CD14-positive monocyte (primary cell): ENCODE measurements around the gene MAPK1. TPM values are rescaled to one million over a fixed set of nuclear protein-coding genes. Genes with fewer than 3 reads are reported as not detected.

Experiments
- DNase-seq, 3 donors: peaks; one replicate each; pipeline ENCODE4 v3.0.0-alpha.2; 2011 to 2022
- H2AFZ ChIP-seq: 2 replicates; pipeline ENCODE4 v1.6.0; 2012; ENCODE audit warnings: mild to moderate bottlenecking, low read depth, low read length, inconsistent platforms; ENCODE audit not compliant: insufficient read depth, poor library complexity, severe bottlenecking
- H3K27ac ChIP-seq, 2 donors: 1 replicate in 1 of 2; 2 replicates in 1 of 2; pipeline ENCODE4 v1.5.1; 2012 to 2013; ENCODE audit warnings: low read length in 2 of 2, control low read depth in 1 of 2, inconsistent platforms in 1 of 2, low read depth in 1 of 2, mild to moderate bottlenecking in 1 of 2
- H3K27me3 ChIP-seq, 2 donors: one replicate each; pipeline versions ENCODE4 v1.6.0 to v1.6.1; 2011 to 2013; ENCODE audit warnings: low read length in 2 of 2; ENCODE audit not compliant: control insufficient read depth in 2 of 2, insufficient read depth in 2 of 2
- H3K36me3 ChIP-seq, 2 donors: replicated peaks in 1 of 2; 1 replicate in 1 of 2; 2 replicates in 1 of 2; pipeline versions ENCODE4 v1.5.1 to v1.6.1; 2012 to 2013; ENCODE audit warnings: low read length in 2 of 2, control low read depth in 1 of 2, inconsistent platforms in 1 of 2, mild to moderate bottlenecking in 1 of 2; ENCODE audit not compliant: insufficient read depth in 2 of 2, control insufficient read depth in 1 of 2
- H3K4me1 ChIP-seq, 2 donors: 1 replicate in 1 of 2; 2 replicates in 1 of 2; pipeline versions ENCODE4 v1.5.1 to v1.6.1; 2012 to 2013; ENCODE audit warnings: low read length in 2 of 2, control low read depth in 1 of 2, inconsistent platforms in 1 of 2, mild to moderate bottlenecking in 1 of 2, moderate library complexity in 1 of 2; ENCODE audit not compliant: insufficient read depth in 2 of 2, control insufficient read depth in 1 of 2
- H3K4me2 ChIP-seq: replicated peaks from 2 replicates; pipeline ENCODE3; 2012; ENCODE audit warnings: low read length, moderate library complexity, mild to moderate bottlenecking; ENCODE audit not compliant: poor library complexity, severe bottlenecking; ENCODE audit errors: extremely low read depth
- H3K4me3 ChIP-seq, 3 experiments: fragments of 200-600 bp in 1 of 3; sonication (generic) in 1 of 3; replicated peaks in 1 of 3; 1 replicate in 2 of 3; 2 replicates in 1 of 3; pipeline ENCODE4 v1.5.1; 2011 to 2013; ENCODE audit warnings: low read length in 3 of 3, mild to moderate bottlenecking in 3 of 3, control low read depth in 2 of 3, low read depth in 2 of 3, inconsistent platforms in 1 of 3, moderate library complexity in 1 of 3
- H3K79me2 ChIP-seq: 2 replicates; pipeline ENCODE4 v1.6.0; 2012; ENCODE audit warnings: mild to moderate bottlenecking, control low read depth, inconsistent platforms, low read length, moderate library complexity; ENCODE audit not compliant: insufficient read depth
- H3K9ac ChIP-seq: 2 replicates; pipeline ENCODE4 v1.6.0; 2017; ENCODE audit warnings: low read length, mild to moderate bottlenecking; ENCODE audit not compliant: insufficient read depth, poor library complexity, severe bottlenecking
- H3K9me3 ChIP-seq, 2 donors: replicated peaks in 1 of 2; 1 replicate in 1 of 2; 2 replicates in 1 of 2; pipeline versions ENCODE4 v1.5.1 to v1.6.1; 2012 to 2013; ENCODE audit warnings: low read length in 2 of 2, control low read depth in 1 of 2; ENCODE audit not compliant: control insufficient read depth in 1 of 2, insufficient read depth in 1 of 2
- H4K20me1 ChIP-seq: 2 replicates; pipeline ENCODE4 v1.6.0; 2012; ENCODE audit warnings: mild to moderate bottlenecking, low read length, control low read depth, moderate library complexity; ENCODE audit not compliant: insufficient read depth
- H3K27ac Mint-ChIP-seq, 7 donors: one replicate each; pipeline ENCODE4 v1.8.0; 2020; ENCODE audit warnings: mild to moderate bottlenecking in 7 of 7, mixed read lengths in 7 of 7, moderate library complexity in 6 of 7, inconsistent platforms in 2 of 7
- H3K27me3 Mint-ChIP-seq, 3 donors: one replicate each; pipeline ENCODE4 v1.8.0; 2021 to 2022; ENCODE audit warnings: low read depth in 3 of 3, mild to moderate bottlenecking in 3 of 3, mixed read lengths in 3 of 3, moderate library complexity in 3 of 3, inconsistent platforms in 1 of 3
- H3K36me3 Mint-ChIP-seq, 2 donors: one replicate each; pipeline ENCODE4 v1.8.0; 2020; ENCODE audit warnings: mixed read lengths in 2 of 2, inconsistent platforms in 1 of 2, mild to moderate bottlenecking in 1 of 2
- H3K4me1 Mint-ChIP-seq: one replicate; pipeline ENCODE4 v1.8.0; 2020; ENCODE audit warnings: mild to moderate bottlenecking, mixed read lengths
- H3K4me3 Mint-ChIP-seq, 2 donors: one replicate each; pipeline ENCODE4 v1.8.0; 2020; ENCODE audit warnings: mild to moderate bottlenecking in 2 of 2, mixed read lengths in 2 of 2, moderate library complexity in 1 of 2
- H3K9me3 Mint-ChIP-seq, 7 donors: one replicate each; pipeline ENCODE4 v1.8.0; 2020 to 2022; ENCODE audit warnings: mixed read lengths in 7 of 7, mild to moderate bottlenecking in 6 of 7, moderate library complexity in 6 of 7, inconsistent platforms in 2 of 7
- CTCF ChIP-seq: fragments of 200-600 bp; IDR thresholded peaks from one replicate; pipeline ENCODE4 v1.8.0; 2022; ENCODE audit warnings: antibody characterized with exemption, mild to moderate bottlenecking
- WGBS: methylation state at CpG from one replicate; pipeline ENCODE4 v1.1.5; 2013; ENCODE audit warnings: missing lambda C conversion rate; ENCODE audit not compliant: insufficient coverage; 5-methylcytosine and 5-hydroxymethylcytosine counted together
- intact Hi-C, 2 donors: fragments of 100-400 bp; cut with micrococcal nuclease; formaldehyde crosslinking; loops; one replicate each; pipeline versions ENCODE4 v1.15.0 to v1.15.1; 2023
- polyA plus RNA-seq, 3 donors: library from polyadenylated mRNA; depleted of rRNA in 1 of 3; unstranded in 2 of 3; stranded (reverse) in 1 of 3; fragments of 300-500 nt in 2 of 3; fragments of >200 nt in 1 of 3; fragmentation: Illumina TruSeq in 2 of 3; gene quantifications; 1 replicate in 2 of 3; 2 replicates in 1 of 3; pipeline ENCODE4 v1.2.3, GENCODE V29; 2012 to 2021

Gene MAPK1
- polyA plus RNA-seq, 3 donors = 47.0 to 148 (median 118) TPM

DNA sequence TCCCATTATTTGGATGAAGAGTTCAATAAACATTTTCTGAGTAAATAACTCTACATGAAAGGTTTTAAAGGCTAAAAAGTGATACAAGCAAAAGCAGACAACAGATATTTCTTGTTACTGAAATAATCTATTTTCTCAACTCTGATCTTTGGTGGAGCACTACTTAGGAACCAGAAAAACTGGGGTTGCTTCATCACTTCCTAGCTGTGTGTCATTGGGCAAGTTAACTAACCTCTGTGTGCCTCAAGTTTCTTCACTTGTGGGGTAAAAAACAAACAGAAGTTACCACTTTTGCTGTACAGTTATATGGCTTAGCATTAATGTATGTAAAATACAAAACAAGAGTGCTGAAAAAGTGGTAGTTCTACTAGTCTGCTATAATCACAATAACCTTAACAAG, 5.6 kb downstream of the MAPK1 start:
- H3K27me3 Mint-ChIP-seq = no peaks in the 10 kb centered on the region

GRCh38 chr22:21861264-21861848, 6.1 kb downstream of the MAPK1 start:
- Histone ChIP-seq H3K9ac (peak overlapping the region; percentile 41), H3K4me3 (peak overlapping the region in 2 of 3 experiments; percentile 14 to 55), H3K79me2 (peaks cover 100% of the 10 kb centered on the region), H3K27ac (peak overlapping the region; percentile 71 to 88), H3K9me3 (no peaks in the 10 kb centered on the region), H3K4me1 (peaks cover 92 to 100% of the 10 kb centered on the region in 2 donors), H4K20me1 (peaks cover 100% of the 10 kb centered on the region), H3K36me3 (no peaks in the 10 kb centered on the region), H3K4me2 (peak overlapping the region; percentile 65), H3K27me3 (no peaks in the 10 kb centered on the region), H2AFZ (no peak overlapping the region)
- H3K27me3 Mint-ChIP-seq = no peaks in the 10 kb centered on the region
- no peak for DNase-seq
- intact Hi-C loops = loop anchor here in 1 of 2 donors (2.0 kb wide), 1 partner anchor 47 kb away; no protein-coding TSS in a partner anchor
- H3K4me1 Mint-ChIP-seq = peaks cover 95% of the 10 kb centered on the region
- H3K4me3 Mint-ChIP-seq = peak overlapping the region; percentile 32 to 76
- H3K36me3 Mint-ChIP-seq = peaks cover 5 to 15% of the 10 kb centered on the region in 2 donors
- TF ChIP-seq CTCF = no peak
- WGBS = 68% methylated on average over 3 of the region's 3 CpGs
- H3K9me3 Mint-ChIP-seq = no peaks in the 10 kb centered on the region
- peak overlapping the region; percentile 85 to 96 (median 91) for H3K27ac Mint-ChIP-seq

More for the DNA sequence above, 5.6 kb downstream of the MAPK1 start:
- Histone ChIP-seq H3K9me3 (no peaks in the 10 kb centered on the region), H2AFZ (no peak overlapping the region), H3K9ac (peak overlapping the region; percentile 41), H3K27me3 (no peaks in the 10 kb centered on the region), H3K4me1 (peaks cover 87 to 97% of the 10 kb centered on the region in 2 donors), H3K27ac (peak overlapping the region; percentile 71 to 88), H3K4me3 (peak overlapping the region in 2 of 3 experiments; percentile 14 to 55), H3K79me2 (peaks cover 100% of the 10 kb centered on the region), H3K4me2 (peak overlapping the region; percentile 65), H3K36me3 (no peaks in the 10 kb centered on the region), H4K20me1 (peaks cover 100% of the 10 kb centered on the region)
- no peak for TF ChIP-seq CTCF
- H3K9me3 Mint-ChIP-seq = peaks cover 0 to 2% (median 0%) of the 10 kb centered on the region in 7 donors
- peaks cover 5 to 15% of the 10 kb centered on the region in 2 donors for H3K36me3 Mint-ChIP-seq
- peak overlapping the region; percentile 85 to 96 (median 91) for H3K27ac Mint-ChIP-seq
- peak overlapping the region; percentile 32 to 76 for H3K4me3 Mint-ChIP-seq
- peaks cover 91% of the 10 kb centered on the region for H3K4me1 Mint-ChIP-seq
- peak; percentile 57 to 86 (median 75) for DNase-seq
- intact Hi-C loops = loop anchor here in 1 of 2 donors (2.0 kb wide), 1 partner anchor 47 kb away; no protein-coding TSS in a partner anchor
